Subcutaneous adipose tissue (tissue), 4 donors: ENCODE results near the gene SLC7A10. TPM values are rescaled to one million over a fixed set of nuclear protein-coding genes. Genes with fewer than 3 reads are reported as not detected.

ENCODE experiments used
- total RNA-seq, 4 donors: library from RNA; depleted of rRNA; stranded (reverse); fragments of >200 nt; gene quantifications; one replicate each; pipeline ENCODE4 v1.1.0, GENCODE V29; 2016
- TF ChIP-seq, protein P1 (sequence below): fragments of 450-650 bp; IDR thresholded peaks from one replicate; pipeline ENCODE4 v1.5.1; 2016; ENCODE audit warnings: low read depth, mild to moderate bottlenecking, control low read depth, antibody characterized with exemption, moderate library complexity

The SLC7A10 gene
- total RNA-seq, 4 donors from 2014 or later, result 1.5 to 130 (median 13.0) TPM

DNA sequence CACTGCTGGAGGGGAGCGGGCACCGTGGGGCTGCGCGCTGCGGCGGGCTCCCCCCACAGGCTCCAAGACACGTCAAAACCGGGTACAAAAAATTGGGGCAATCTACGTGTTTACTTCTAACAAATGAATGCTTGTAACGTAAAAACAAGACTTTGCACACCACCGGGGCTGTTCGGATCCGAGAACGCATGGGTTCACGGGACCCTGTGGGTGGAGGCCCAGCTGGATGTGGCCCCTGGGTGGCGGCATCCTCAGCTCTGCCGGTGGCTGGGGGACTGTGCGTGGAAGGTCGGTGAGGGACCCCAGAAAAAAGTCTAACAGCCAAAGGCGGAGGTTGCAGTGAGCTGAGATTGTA lies 10.3 kb upstream of the SLC7A10 start:
- TF ChIP-seq, protein P1, sequence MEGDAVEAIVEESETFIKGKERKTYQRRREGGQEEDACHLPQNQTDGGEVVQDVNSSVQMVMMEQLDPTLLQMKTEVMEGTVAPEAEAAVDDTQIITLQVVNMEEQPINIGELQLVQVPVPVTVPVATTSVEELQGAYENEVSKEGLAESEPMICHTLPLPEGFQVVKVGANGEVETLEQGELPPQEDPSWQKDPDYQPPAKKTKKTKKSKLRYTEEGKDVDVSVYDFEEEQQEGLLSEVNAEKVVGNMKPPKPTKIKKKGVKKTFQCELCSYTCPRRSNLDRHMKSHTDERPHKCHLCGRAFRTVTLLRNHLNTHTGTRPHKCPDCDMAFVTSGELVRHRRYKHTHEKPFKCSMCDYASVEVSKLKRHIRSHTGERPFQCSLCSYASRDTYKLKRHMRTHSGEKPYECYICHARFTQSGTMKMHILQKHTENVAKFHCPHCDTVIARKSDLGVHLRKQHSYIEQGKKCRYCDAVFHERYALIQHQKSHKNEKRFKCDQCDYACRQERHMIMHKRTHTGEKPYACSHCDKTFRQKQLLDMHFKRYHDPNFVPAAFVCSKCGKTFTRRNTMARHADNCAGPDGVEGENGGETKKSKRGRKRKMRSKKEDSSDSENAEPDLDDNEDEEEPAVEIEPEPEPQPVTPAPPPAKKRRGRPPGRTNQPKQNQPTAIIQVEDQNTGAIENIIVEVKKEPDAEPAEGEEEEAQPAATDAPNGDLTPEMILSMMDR, result no peak

DNA sequence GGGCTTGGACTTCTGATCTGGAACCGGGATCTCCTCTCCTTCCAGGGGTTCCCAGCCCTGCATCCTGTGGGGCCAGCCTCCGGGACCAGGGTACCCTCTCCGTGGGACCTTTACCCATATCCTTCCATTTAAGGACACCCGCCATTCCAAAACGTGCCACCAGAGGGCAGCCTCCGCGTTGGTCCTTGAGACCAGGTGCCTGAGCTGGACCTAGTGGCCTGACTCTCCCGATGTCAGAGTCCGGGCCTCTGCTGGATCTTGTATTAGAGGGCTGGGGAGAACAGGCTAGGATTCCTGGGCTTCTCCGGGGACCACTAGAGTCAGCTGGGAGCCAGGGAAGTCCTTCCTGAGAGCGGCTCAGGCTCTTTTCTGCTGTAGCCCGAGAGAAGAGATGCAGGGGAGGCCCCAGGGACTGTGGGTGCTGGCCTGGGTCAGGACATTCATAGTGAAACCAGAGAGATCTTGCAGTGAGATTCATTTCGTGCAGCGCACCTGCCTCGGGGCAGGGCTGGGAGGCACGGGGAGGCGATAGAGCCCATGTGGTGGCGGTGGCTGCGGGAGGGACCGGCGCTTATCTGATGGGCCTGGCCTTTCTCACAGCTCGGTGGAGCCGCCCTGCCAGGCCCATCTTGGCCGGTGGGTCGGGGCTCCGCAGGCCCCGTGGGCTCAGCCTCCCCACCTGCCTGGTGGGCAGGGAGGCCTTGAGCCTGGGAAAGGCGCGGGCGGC lies 9.8 kb upstream of the SLC7A10 start:
- TF ChIP-seq, protein P1, result no peak

DNA sequence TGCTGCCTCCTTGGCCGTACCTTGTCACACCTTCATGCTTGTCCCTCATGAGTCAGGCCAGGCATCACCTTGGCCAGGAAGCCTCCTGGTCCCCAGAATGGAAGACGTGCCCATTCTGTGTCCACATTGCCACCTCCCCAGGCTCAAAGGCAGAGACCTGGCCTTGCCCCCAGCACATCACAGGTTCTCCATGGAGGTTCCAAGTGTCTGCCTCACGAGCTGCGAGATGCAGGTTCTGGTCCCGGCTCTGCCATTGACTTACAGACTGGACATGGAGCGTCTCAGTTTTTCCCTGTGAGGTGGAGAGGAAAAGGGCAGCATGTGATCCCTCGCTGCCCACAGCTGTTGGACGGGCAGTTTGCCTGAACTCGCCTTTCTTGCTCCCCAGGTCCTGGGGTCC lies 9.1 kb upstream of the SLC7A10 start:
- TF ChIP-seq, protein P1, result no peak

DNA sequence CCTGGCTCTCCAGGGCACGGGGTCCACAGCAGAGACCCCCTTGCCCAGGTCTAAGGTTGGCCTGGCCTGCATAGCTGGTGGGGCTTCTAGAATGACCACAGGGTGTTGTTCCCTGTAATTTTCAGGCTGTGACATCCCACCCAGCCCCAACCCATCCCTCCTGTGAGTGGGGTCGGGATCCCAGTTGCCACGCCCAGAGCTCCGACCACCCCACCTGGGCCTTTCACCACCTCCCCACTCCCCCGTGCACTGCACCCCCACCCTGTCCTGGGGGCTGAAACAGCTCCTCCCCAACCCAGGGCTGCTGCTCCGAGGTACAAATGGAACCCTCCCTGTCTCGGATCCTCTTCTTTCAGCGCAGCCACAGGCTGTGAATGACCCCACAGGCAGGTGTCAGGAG lies 8.4 kb upstream of the SLC7A10 start:
- TF ChIP-seq, protein P1, result no peak

DNA sequence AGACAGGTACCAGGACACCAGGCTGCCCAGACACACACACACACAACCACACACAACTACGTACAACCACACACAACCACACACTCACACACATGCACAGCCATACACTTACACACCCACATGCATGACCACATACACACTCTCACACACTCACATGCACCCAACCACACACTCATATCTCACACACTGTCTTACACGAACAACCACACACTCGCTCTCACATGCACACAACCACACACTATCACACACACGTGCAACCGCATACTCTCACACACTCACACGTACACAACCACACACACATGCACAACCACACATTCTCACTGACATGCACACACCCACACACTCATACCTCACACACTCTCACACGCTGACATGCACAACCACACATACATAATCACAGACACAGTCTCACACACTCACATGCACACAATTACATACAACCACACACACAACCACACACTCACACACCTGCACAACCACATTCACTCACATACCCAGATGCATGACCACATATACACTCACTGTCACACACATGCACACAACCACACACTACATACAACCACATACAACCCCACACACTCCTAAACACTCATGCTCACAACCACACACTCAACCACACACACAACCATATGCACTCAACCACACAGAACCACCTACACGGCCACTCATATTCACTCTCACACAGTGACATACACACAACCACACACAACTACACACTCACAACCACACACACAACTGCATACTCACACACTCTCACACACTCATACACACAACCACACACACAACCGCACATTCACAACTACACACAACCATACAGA lies 7.6 kb upstream of the SLC7A10 start:
- TF ChIP-seq, protein P1, result no peak

DNA sequence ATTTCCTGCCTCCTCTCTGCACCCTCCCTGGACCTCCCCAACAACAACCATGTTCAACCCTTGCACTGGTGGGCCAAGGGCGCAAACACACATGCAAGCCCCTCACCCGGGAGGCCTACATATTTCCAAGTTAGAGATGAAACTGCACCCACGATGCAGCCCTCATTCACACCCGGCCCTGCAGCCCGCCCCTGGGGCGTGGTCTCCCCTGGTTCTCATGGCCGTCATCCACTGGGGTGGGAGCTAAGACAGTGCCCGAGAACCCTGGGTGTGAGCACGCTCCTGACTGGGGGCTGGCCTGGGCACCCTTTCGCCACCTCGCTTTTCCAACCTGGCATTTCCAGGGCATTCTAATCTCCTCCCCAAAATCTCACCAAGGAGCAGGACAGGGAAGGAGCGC lies 7.0 kb upstream of the SLC7A10 start:
- TF ChIP-seq, protein P1, result no peak

DNA sequence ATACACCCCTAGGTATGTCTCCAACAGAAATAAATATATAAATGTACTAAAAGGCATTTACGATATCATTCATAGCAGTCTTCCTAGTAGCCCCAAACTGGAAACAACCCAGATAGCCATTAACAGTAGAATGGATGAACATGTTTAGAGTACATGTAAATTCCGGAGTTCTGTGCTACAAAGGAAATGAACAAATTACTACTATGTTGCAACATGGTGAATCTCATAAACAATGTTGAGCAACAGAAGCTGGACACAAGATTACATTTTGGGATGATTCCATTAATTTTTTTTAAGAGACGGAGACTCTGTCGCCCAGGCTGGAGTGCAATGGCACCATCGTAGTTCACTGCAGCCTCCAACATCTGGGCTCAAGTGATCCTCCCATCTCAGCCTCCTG lies 5.9 kb upstream of the SLC7A10 start:
- TF ChIP-seq, protein P1, result no peak
